ENCODE data around the gene P3H2.

DNA sequence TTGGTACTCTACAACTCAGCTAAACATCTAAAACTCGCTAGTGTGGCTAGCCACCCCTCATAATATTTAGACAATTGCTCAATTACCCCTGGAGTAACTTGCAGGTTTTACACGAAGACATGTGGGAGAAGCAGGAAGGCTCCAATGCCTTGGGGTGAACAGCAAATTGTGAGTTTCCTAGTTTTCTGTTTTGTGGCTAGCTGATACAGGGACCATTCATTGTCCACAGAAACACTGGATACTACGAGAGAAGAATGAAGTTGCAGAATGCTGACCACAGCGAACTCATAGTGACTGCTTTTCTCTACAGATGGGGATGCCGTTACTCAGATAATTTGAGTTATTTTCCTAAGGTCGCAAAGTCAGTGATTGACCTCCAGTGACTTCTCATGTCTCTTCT, 212.9 kb downstream of the P3H2 start:
- TF ChIP-seq CTCF (IDR thresholded peaks at IDR 0.05 in 4 of 5, conservative IDR thresholded peaks at IDR 0.05 in 1 of 5): no peak
- no peak for TF ChIP-seq POLR2A (IDR thresholded peaks at IDR 0.05)

Measured in gastrocnemius medialis (tissue), 4 donors.